H9 (cell line): Measurements from ENCODE around the gene TMEM63C. TPM values are rescaled to one million over a fixed set of nuclear protein-coding genes. Genes with fewer than 3 reads are reported as not detected.

Source experiments
- DNase-seq: peaks from one replicate; pipeline ENCODE4 v3.0.0-alpha.2; 2017
- H2AFZ ChIP-seq: one replicate; pipeline ENCODE4 v1.6.1; 2013; ENCODE audit warnings: mild to moderate bottlenecking, low read length, control low read depth, moderate library complexity
- H2AK5ac ChIP-seq: 2 replicates; pipeline ENCODE4 v1.6.1; 2013; ENCODE audit warnings: low read length, control low read depth, mixed read lengths; ENCODE audit not compliant: insufficient read length
- H2BK120ac ChIP-seq: one replicate; pipeline ENCODE4 v1.6.1; 2013; ENCODE audit warnings: low read depth, mild to moderate bottlenecking, low read length, control low read depth, inconsistent platforms; ENCODE audit not compliant: poor library complexity, severe bottlenecking
- H2BK12ac ChIP-seq: 2 replicates; pipeline ENCODE4 v1.6.1; 2013; ENCODE audit warnings: low read length, control low read depth, mixed read lengths, low read depth; ENCODE audit not compliant: insufficient read length
- H2BK15ac ChIP-seq: 2 replicates; pipeline ENCODE4 v1.6.1; 2013; ENCODE audit warnings: low read depth, low read length, control low read depth
- H2BK20ac ChIP-seq: one replicate; pipeline ENCODE4 v1.6.1; 2013; ENCODE audit warnings: low read depth, mild to moderate bottlenecking, low read length, control low read depth, inconsistent platforms; ENCODE audit not compliant: poor library complexity, severe bottlenecking
- H2BK5ac ChIP-seq: 2 replicates; pipeline ENCODE4 v1.6.1; 2013; ENCODE audit warnings: low read length, control low read depth, mixed read lengths; ENCODE audit not compliant: insufficient read length
- H3K14ac ChIP-seq: 2 replicates; pipeline ENCODE4 v1.6.1; 2013; ENCODE audit warnings: low read length, control low read depth; ENCODE audit not compliant: insufficient read depth
- H3K18ac ChIP-seq: 2 replicates; pipeline ENCODE4 v1.6.1; 2013; ENCODE audit warnings: low read depth, mild to moderate bottlenecking, mixed read lengths, low read length, control low read depth; ENCODE audit not compliant: insufficient read length
- H3K23ac ChIP-seq: 2 replicates; pipeline ENCODE4 v1.6.1; 2013; ENCODE audit warnings: low read length, control low read depth, mixed read lengths, low read depth; ENCODE audit not compliant: insufficient read length
- H3K23me2 ChIP-seq: 2 replicates; pipeline ENCODE4 v1.6.1; 2013; ENCODE audit warnings: low read depth, mild to moderate bottlenecking, mixed read lengths, low read length, control low read depth; ENCODE audit not compliant: insufficient read length, poor library complexity, severe bottlenecking
- H3K27ac ChIP-seq: 2 replicates; pipeline ENCODE4 v1.5.1; 2013; ENCODE audit warnings: low read length, control low read depth, mixed read lengths, low read depth; ENCODE audit not compliant: insufficient read length
- H3K27me3 ChIP-seq: 2 replicates; pipeline ENCODE4 v1.6.1; 2013; ENCODE audit warnings: low read length, control low read depth, inconsistent platforms; ENCODE audit not compliant: insufficient read depth
- H3K4ac ChIP-seq: 2 replicates; pipeline ENCODE4 v1.6.1; 2013; ENCODE audit warnings: low read depth, mild to moderate bottlenecking, control low read depth, inconsistent platforms, low read length, moderate library complexity
- H3K4me1 ChIP-seq: 2 replicates; pipeline ENCODE4 v1.6.1; 2013; ENCODE audit warnings: low read length, control low read depth, inconsistent platforms; ENCODE audit not compliant: insufficient read depth
- H3K4me2 ChIP-seq: 2 replicates; pipeline ENCODE4 v1.6.1; 2013; ENCODE audit warnings: low read length, control low read depth, mixed read lengths; ENCODE audit not compliant: insufficient read length, insufficient read depth
- H3K56ac ChIP-seq: 2 replicates; pipeline ENCODE4 v1.6.1; 2013; ENCODE audit warnings: low read depth, mild to moderate bottlenecking, mixed read lengths, low read length, control low read depth; ENCODE audit not compliant: insufficient read length
- H3K79me1 ChIP-seq: 2 replicates; pipeline ENCODE4 v1.6.1; 2013; ENCODE audit warnings: low read depth, mild to moderate bottlenecking, moderate library complexity, low read length, control low read depth, inconsistent platforms; ENCODE audit not compliant: insufficient read depth, poor library complexity, severe bottlenecking
- H3K79me2 ChIP-seq: 2 replicates; pipeline ENCODE4 v1.6.1; 2013; ENCODE audit warnings: low read length, control low read depth, inconsistent platforms; ENCODE audit not compliant: insufficient read depth
- H3K9ac ChIP-seq: 2 replicates; pipeline ENCODE4 v1.6.1; 2013; ENCODE audit warnings: low read length, control low read depth, mixed read lengths; ENCODE audit not compliant: insufficient read length; ENCODE audit errors: extremely low read depth
- H3K9me3 ChIP-seq: one replicate; pipeline ENCODE4 v1.6.1; 2013; ENCODE audit warnings: low read depth, low read length, inconsistent platforms; ENCODE audit not compliant: control insufficient read depth
- H3T11ph ChIP-seq: one replicate; pipeline ENCODE4 v1.6.1; 2013; ENCODE audit warnings: mild to moderate bottlenecking, low read length, control low read depth, inconsistent platforms
- H4K20me1 ChIP-seq: one replicate; pipeline ENCODE4 v1.6.1; 2013; ENCODE audit not compliant: control insufficient read depth, insufficient read length, insufficient read depth
- H4K5ac ChIP-seq: 2 replicates; pipeline ENCODE4 v1.6.1; 2013; ENCODE audit warnings: low read depth, mild to moderate bottlenecking, mixed read lengths, low read length, control low read depth; ENCODE audit not compliant: insufficient read length
- H4K8ac ChIP-seq: replicated peaks from 2 replicates; pipeline ENCODE4 v1.6.1; 2013; ENCODE audit warnings: low read length, control low read depth, mixed read lengths, low read depth; ENCODE audit not compliant: insufficient read length
- H4K91ac ChIP-seq: 2 replicates; pipeline ENCODE4 v1.6.1; 2013; ENCODE audit warnings: low read depth, mild to moderate bottlenecking, moderate library complexity, mixed read lengths, low read length, control low read depth; ENCODE audit not compliant: insufficient read length
- H3K27ac Mint-ChIP-seq, 3 experiments: 2 replicates in 2 of 3; 3 replicates in 1 of 3; pipeline ENCODE4 v1.8.0; 2020 to 2021; ENCODE audit warnings: mixed read lengths in 3 of 3, mild to moderate bottlenecking in 1 of 3, moderate library complexity in 1 of 3
- H3K27me3 Mint-ChIP-seq: 2 replicates; pipeline ENCODE4 v1.8.0; 2021; ENCODE audit warnings: low read depth, mild to moderate bottlenecking, moderate library complexity, mixed read lengths
- H3K36me3 Mint-ChIP-seq, 3 experiments: 2 replicates in 2 of 3; 3 replicates in 1 of 3; pipeline ENCODE4 v1.8.0; 2020 to 2021; ENCODE audit warnings: low read depth in 3 of 3, mixed read lengths in 3 of 3; ENCODE audit not compliant: insufficient read depth in 1 of 3
- H3K4me1 Mint-ChIP-seq, 2 experiments: 2 replicates each; pipeline ENCODE4 v1.8.0; 2020; ENCODE audit warnings: mixed read lengths in 2 of 2
- H3K4me3 Mint-ChIP-seq, 2 experiments: 2 replicates in 1 of 2; 3 replicates in 1 of 2; pipeline ENCODE4 v1.8.0; 2020 to 2021; ENCODE audit warnings: mild to moderate bottlenecking in 2 of 2, mixed read lengths in 2 of 2, moderate library complexity in 1 of 2
- H3K9me3 Mint-ChIP-seq, 2 experiments: 2 replicates in 1 of 2; 3 replicates in 1 of 2; pipeline ENCODE4 v1.8.0; 2020; ENCODE audit warnings: mild to moderate bottlenecking in 2 of 2, mixed read lengths in 2 of 2, moderate library complexity in 1 of 2
- WGBS: extraction: QIAGEN DNeasy Blood & Tissue Kit; methylation state at CpG from one replicate; pipeline ENCODE4 v1.1.7; 2013; ENCODE audit warnings: missing lambda C conversion rate, low lambda C conversion rate, mixed read lengths; ENCODE audit not compliant: insufficient read length; ENCODE audit errors: extremely low coverage; 5-methylcytosine and 5-hydroxymethylcytosine counted together
- total RNA-seq: library from RNA; stranded (reverse); gene quantifications from 2 replicates; pipeline ENCODE4 v1.2.1, GENCODE V29; 2021
- TF ChIP-seq, protein P1 (sequence below): fragments of 200-600 bp; sonication (generic); conservative IDR thresholded peaks from 3 replicates; pipeline ENCODE4 v1.8.0; 2021; ENCODE audit warnings: antibody characterized with exemption, mild to moderate bottlenecking

Gene TMEM63C
- total RNA-seq, 1 experiment from 2014 or later = 2.2 TPM

DNA sequence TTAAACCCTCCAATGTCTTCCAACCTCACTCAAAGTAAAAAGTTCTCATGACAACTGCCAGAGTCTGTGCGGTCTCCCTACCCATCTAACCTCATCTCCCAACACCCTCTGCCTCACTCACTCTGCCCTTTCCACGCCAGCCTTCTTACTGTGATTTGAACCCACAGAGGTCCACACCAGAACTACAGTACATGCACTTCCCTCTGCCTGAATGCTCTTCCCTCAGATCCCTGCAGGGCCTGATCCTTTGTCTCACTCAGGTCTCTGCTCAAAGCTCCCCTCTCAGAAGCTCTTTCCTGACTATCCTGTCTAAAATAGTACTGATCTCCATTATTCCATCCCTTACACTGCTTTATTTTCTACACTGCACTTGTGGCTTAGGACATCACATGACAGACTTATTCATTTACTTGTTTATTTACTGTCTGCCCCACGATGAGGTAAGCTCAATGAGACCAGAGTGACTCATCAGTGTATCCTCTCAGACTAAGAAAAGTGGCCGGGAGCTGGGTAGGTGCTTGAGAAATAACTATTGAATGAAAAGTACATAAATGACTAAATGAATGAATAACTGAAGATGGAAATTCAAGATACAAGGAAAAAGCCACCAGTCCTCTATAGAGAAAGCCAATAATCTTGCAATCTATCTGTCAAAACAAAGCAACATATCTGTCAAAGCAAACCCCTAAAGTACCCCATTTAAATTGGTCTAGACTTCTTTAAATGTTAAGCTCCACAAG, 122.0 kb downstream of the TMEM63C start:
- Mint-ChIP-seq H3K4me3 (no peak overlapping the region), H3K4me1 (peaks cover 11 to 12% of the 10 kb centered on the region in 2 experiments), H3K9me3 (no peaks in the 10 kb centered on the region), H3K27me3 (no peaks in the 10 kb centered on the region), H3K27ac (peak overlapping the region in 2 of 3 experiments; percentile 4 to 58; a peak in 3 of 7 replicates), H3K36me3 (peaks cover 3 to 17% (median 12%) of the 10 kb centered on the region in 3 experiments; a peak in 5 of 7 replicates)
- no peak overlapping the region for H2BK5ac ChIP-seq
- H2BK12ac ChIP-seq = no peak overlapping the region
- H3K79me1 ChIP-seq = no peaks in the 10 kb centered on the region
- no peak overlapping the region for H4K91ac ChIP-seq
- H4K20me1 ChIP-seq = no peaks in the 10 kb centered on the region
- no peak overlapping the region for H2AK5ac ChIP-seq
- H3K79me2 ChIP-seq = no peaks in the 10 kb centered on the region
- WGBS = no CpG with 5 or more reads among the region's 4 CpGs
- H3K14ac ChIP-seq = no peak overlapping the region
- H3T11ph ChIP-seq = no peak overlapping the region
- no peak overlapping the region for H4K5ac ChIP-seq
- no peak overlapping the region for H3K4me2 ChIP-seq
- no peak overlapping the region for H3K23ac ChIP-seq
- no peaks in the 10 kb centered on the region for H3K27me3 ChIP-seq
- no peak overlapping the region for H2AFZ ChIP-seq
- TF ChIP-seq, protein P1, sequence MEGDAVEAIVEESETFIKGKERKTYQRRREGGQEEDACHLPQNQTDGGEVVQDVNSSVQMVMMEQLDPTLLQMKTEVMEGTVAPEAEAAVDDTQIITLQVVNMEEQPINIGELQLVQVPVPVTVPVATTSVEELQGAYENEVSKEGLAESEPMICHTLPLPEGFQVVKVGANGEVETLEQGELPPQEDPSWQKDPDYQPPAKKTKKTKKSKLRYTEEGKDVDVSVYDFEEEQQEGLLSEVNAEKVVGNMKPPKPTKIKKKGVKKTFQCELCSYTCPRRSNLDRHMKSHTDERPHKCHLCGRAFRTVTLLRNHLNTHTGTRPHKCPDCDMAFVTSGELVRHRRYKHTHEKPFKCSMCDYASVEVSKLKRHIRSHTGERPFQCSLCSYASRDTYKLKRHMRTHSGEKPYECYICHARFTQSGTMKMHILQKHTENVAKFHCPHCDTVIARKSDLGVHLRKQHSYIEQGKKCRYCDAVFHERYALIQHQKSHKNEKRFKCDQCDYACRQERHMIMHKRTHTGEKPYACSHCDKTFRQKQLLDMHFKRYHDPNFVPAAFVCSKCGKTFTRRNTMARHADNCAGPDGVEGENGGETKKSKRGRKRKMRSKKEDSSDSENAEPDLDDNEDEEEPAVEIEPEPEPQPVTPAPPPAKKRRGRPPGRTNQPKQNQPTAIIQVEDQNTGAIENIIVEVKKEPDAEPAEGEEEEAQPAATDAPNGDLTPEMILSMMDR = no peak
- no peak overlapping the region for H4K8ac ChIP-seq
- no peak overlapping the region for H3K27ac ChIP-seq
- no peaks in the 10 kb centered on the region for H3K23me2 ChIP-seq
- no peak overlapping the region for H3K9ac ChIP-seq
- DNase-seq = no peak
- H2BK120ac ChIP-seq = no peak overlapping the region
- no peaks in the 10 kb centered on the region for H3K4me1 ChIP-seq
- H2BK15ac ChIP-seq = no peak overlapping the region
- H3K18ac ChIP-seq = no peak overlapping the region
- no peak overlapping the region for H2BK20ac ChIP-seq
- no peaks in the 10 kb centered on the region for H3K9me3 ChIP-seq
- no peak overlapping the region for H3K4ac ChIP-seq
- no peak overlapping the region for H3K56ac ChIP-seq
